Skeletal muscle tissue (tissue), 4 donors: Measurements from ENCODE around the gene ALAS1. TPM values are rescaled to one million over a fixed set of nuclear protein-coding genes. Genes with fewer than 3 reads are reported as not detected.
A peak's percentile ranks its signal among the peaks of the same experiment; 100 is the strongest.

Experiments
- H3K27ac ChIP-seq: one replicate; pipeline ENCODE4 v1.7.0; 2013; ENCODE audit warnings: mild to moderate bottlenecking, low read depth, low read length, inconsistent platforms
- H3K27me3 ChIP-seq, 3 donors: one replicate each; pipeline ENCODE4 v1.7.0; 2013; ENCODE audit warnings: low read length in 3 of 3; ENCODE audit not compliant: control insufficient read depth in 3 of 3, insufficient read depth in 3 of 3
- H3K36me3 ChIP-seq, 3 donors: one replicate each; pipeline ENCODE4 v1.7.0; 2013; ENCODE audit warnings: low read length in 3 of 3; ENCODE audit not compliant: control insufficient read depth in 3 of 3, insufficient read depth in 3 of 3
- H3K4me1 ChIP-seq, 3 donors: one replicate each; pipeline ENCODE4 v1.7.0; 2013; ENCODE audit warnings: low read length in 3 of 3, mild to moderate bottlenecking in 3 of 3; ENCODE audit not compliant: control insufficient read depth in 3 of 3, insufficient read depth in 3 of 3
- H3K4me3 ChIP-seq, 3 donors: one replicate each; pipeline ENCODE4 v1.7.0; 2013; ENCODE audit warnings: low read length in 3 of 3
- H3K9ac ChIP-seq, 3 donors: one replicate each; pipeline ENCODE4 v1.7.0; 2013; ENCODE audit warnings: low read length in 3 of 3, mild to moderate bottlenecking in 3 of 3, moderate library complexity in 2 of 3, low read depth in 1 of 3
- H3K9me3 ChIP-seq, 3 donors: one replicate each; pipeline ENCODE4 v1.7.0; 2013; ENCODE audit warnings: low read length in 3 of 3; ENCODE audit not compliant: control insufficient read depth in 3 of 3
- total RNA-seq: library from RNA; depleted of rRNA; stranded (reverse); fragments of >200 nt; gene quantifications from one replicate; pipeline ENCODE4 v1.2.3, GENCODE V29; 2014
- donor health status: Osteomylitis.

Gene ALAS1
- total RNA-seq, 1 donor from 2014 or later = 31.3 TPM

- Histone ChIP-seq H3K27me3 (no peaks in the 10 kb centered on the region), H3K9me3 (no peaks in the 10 kb centered on the region), H3K36me3 (peaks cover 8 to 11% (median 8%) of the 10 kb centered on the region in 3 donors), H3K4me3 (peak overlapping the region in 1 of 3 donors; percentile 84), H3K9ac (peak overlapping the region in 2 of 3 donors; percentile 94), H3K27ac (no peak overlapping the region), H3K4me1 (peaks cover 25 to 36% (median 32%) of the 10 kb centered on the region in 3 donors)
Observed at GRCh38 chr3:52196977-52197376, 983 bp upstream of the ALAS1 start.

- Histone ChIP-seq H3K27ac (peak overlapping the region; percentile 82), H3K9me3 (no peaks in the 10 kb centered on the region), H3K9ac (peak overlapping the region; percentile 84 to 94 (median 94)), H3K27me3 (no peaks in the 10 kb centered on the region), H3K4me1 (peaks cover 26 to 37% (median 32%) of the 10 kb centered on the region in 3 donors), H3K36me3 (peaks cover 11 to 14% (median 12%) of the 10 kb centered on the region in 3 donors), H3K4me3 (peak overlapping the region; percentile 84 to 89 (median 85))
Observed at GRCh38 chr3:52197499-52197841, 490 bp upstream of the ALAS1 start.

- peak overlapping the region; percentile 83 to 94 (median 94) for H3K9ac ChIP-seq
- no peaks in the 10 kb centered on the region for H3K9me3 ChIP-seq
- peaks cover 17 to 26% (median 26%) of the 10 kb centered on the region in 3 donors for H3K36me3 ChIP-seq
- H3K4me3 ChIP-seq = peak overlapping the region; percentile 84 to 89 (median 85)
- peaks cover 24 to 30% (median 28%) of the 10 kb centered on the region in 3 donors for H3K4me1 ChIP-seq
- H3K27ac ChIP-seq = peak overlapping the region; percentile 82
- H3K27me3 ChIP-seq = no peaks in the 10 kb centered on the region
Observed at GRCh38 chr3:52198643-52199608, 966 bp downstream of the ALAS1 start.

- Histone ChIP-seq H3K4me1 (peaks cover 24 to 28% (median 25%) of the 10 kb centered on the region in 3 donors), H3K9me3 (no peaks in the 10 kb centered on the region), H3K9ac (no peak overlapping the region), H3K4me3 (no peak overlapping the region), H3K27ac (no peak overlapping the region), H3K36me3 (peaks cover 29 to 48% (median 48%) of the 10 kb centered on the region in 3 donors), H3K27me3 (no peaks in the 10 kb centered on the region)
Observed at GRCh38 chr3:52200981-52201679, 3.2 kb downstream of the ALAS1 start.

- H3K27me3 ChIP-seq = no peaks in the 10 kb centered on the region
- H3K4me1 ChIP-seq = peaks cover 14 to 18% (median 16%) of the 10 kb centered on the region in 3 donors
- H3K36me3 ChIP-seq = peaks cover 37 to 60% (median 55%) of the 10 kb centered on the region in 3 donors
- H3K9ac ChIP-seq = no peak overlapping the region
- H3K4me3 ChIP-seq = no peak overlapping the region
- no peaks in the 10 kb centered on the region for H3K9me3 ChIP-seq
- no peak overlapping the region for H3K27ac ChIP-seq
Observed at GRCh38 chr3:52202384-52203077, 4.6 kb downstream of the ALAS1 start.

GRCh38 chr3:52203701-52204100 is 5.7 kb downstream of the ALAS1 start:
- Histone ChIP-seq H3K27ac (no peak overlapping the region), H3K9ac (no peak overlapping the region), H3K27me3 (no peaks in the 10 kb centered on the region), H3K36me3 (peaks cover 48 to 71% (median 66%) of the 10 kb centered on the region in 3 donors), H3K4me3 (no peak overlapping the region), H3K4me1 (peaks cover 9 to 12% (median 11%) of the 10 kb centered on the region in 3 donors), H3K9me3 (no peaks in the 10 kb centered on the region)

- no peak overlapping the region for H3K27ac ChIP-seq
Observed at GRCh38 chr3:52204337-52205073, 6.5 kb downstream of the ALAS1 start.

GRCh38 chr3:52205727-52206372 is 7.9 kb downstream of the ALAS1 start:
- Histone ChIP-seq H3K36me3 (peaks cover 60 to 86% (median 80%) of the 10 kb centered on the region in 3 donors), H3K4me1 (peaks cover 0 to 3% (median 3%) of the 10 kb centered on the region in 3 donors), H3K4me3 (no peak overlapping the region), H3K9me3 (no peaks in the 10 kb centered on the region), H3K27ac (no peak overlapping the region), H3K9ac (no peak overlapping the region), H3K27me3 (no peaks in the 10 kb centered on the region)

More at GRCh38 chr3:52204337-52205073, 6.5 kb downstream of the ALAS1 start:
- Histone ChIP-seq H3K27me3 (no peaks in the 10 kb centered on the region), H3K4me1 (peaks cover under 1 to 4% (median 3%) of the 10 kb centered on the region in 3 donors), H3K9ac (no peak overlapping the region), H3K36me3 (peaks cover 48 to 73% (median 66%) of the 10 kb centered on the region in 3 donors), H3K9me3 (no peaks in the 10 kb centered on the region), H3K4me3 (no peak overlapping the region)

- Histone ChIP-seq H3K9me3 (no peaks in the 10 kb centered on the region), H3K27me3 (no peaks in the 10 kb centered on the region), H3K36me3 (peaks cover 74 to 91% (median 86%) of the 10 kb centered on the region in 3 donors), H3K27ac (no peak overlapping the region), H3K4me3 (no peak overlapping the region), H3K4me1 (no peaks in the 10 kb centered on the region), H3K9ac (no peak overlapping the region)
Observed at GRCh38 chr3:52208556-52208955, 10.6 kb downstream of the ALAS1 start.
